Activated naive CD8-positive, alpha-beta T cell treated with anti-CD3 and anti-CD28 coated beads for 36 hours (primary cell): ENCODE measurements around the gene MEF2C. TPM values are rescaled to one million over a fixed set of nuclear protein-coding genes. Genes with fewer than 3 reads are reported as not detected.

ENCODE experiments used
- DNase-seq: peaks from one replicate; pipeline ENCODE4 v3.0.0; 2021
- H3K27ac Mint-ChIP-seq: one replicate; pipeline ENCODE4 v1.8.0; 2022; ENCODE audit warnings: mild to moderate bottlenecking, moderate library complexity, mixed read lengths
- H3K27me3 Mint-ChIP-seq: one replicate; pipeline ENCODE4 v1.8.0; 2022; ENCODE audit warnings: mild to moderate bottlenecking, mixed read lengths
- H3K36me3 Mint-ChIP-seq: one replicate; pipeline ENCODE4 v1.8.0; 2021; ENCODE audit warnings: mild to moderate bottlenecking, mixed read lengths
- H3K4me1 Mint-ChIP-seq: one replicate; pipeline ENCODE4 v1.8.0; 2021; ENCODE audit warnings: mixed read lengths
- H3K4me3 Mint-ChIP-seq: one replicate; pipeline ENCODE4 v1.8.0; 2022; ENCODE audit warnings: mild to moderate bottlenecking, moderate library complexity, mixed read lengths
- H3K9me3 Mint-ChIP-seq: one replicate; pipeline ENCODE4 v1.8.0; 2022; ENCODE audit warnings: mixed read lengths
- total RNA-seq, 2 experiments: library from RNA; stranded (reverse); gene quantifications; one replicate each; pipeline ENCODE4 v1.2.3, GENCODE V29; 2021

Gene MEF2C
- total RNA-seq, 2 experiments from 2014 or later = 1.5 to 2.1 TPM

DNA sequence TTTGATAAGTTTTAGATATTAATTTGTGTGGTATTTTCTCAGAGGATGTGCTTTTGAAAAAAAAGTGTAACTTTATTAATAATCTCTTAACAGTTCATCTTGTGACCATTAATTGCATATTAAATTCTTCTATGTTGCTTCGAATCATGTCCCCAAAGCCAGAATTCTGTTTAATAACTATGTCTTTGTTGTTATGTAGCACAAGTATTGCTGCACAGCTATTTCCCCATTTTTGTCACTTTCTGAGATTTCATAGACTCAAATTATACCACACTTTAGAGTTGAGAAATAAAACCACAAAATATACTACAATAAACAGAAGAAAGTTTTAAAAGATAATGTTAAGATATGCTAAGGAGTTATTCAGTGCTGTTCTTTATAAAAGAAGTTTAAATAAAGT, 2.8 kb downstream of the MEF2C start:
- peaks cover 82% of the 10 kb centered on the region for H3K27me3 Mint-ChIP-seq
- no peak for DNase-seq
- H3K9me3 Mint-ChIP-seq = no peaks in the 10 kb centered on the region
- no peak overlapping the region for H3K27ac Mint-ChIP-seq
- no peaks in the 10 kb centered on the region for H3K36me3 Mint-ChIP-seq
- peaks cover 30% of the 10 kb centered on the region for H3K4me1 Mint-ChIP-seq
- no peak overlapping the region for H3K4me3 Mint-ChIP-seq

DNA sequence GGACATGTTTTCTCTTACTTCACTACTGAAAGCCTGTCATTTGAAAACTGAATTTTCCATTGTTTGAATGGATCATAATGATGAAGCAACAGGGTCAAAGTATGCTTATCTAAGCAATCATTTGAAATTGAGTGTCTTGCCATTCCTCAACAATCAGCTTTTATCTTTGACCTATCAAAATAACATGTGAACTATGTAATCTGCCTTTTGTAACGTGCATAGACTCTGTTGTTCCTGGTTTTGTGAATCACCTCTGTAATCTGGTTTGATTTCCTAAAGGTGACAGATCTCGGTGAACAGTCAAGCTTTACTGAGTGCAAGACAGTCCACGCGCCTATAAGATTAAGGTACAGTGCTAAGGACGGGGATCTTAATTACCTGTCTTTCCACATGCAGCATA, 3.3 kb downstream of the MEF2C start:
- H3K27ac Mint-ChIP-seq = no peak overlapping the region
- no peaks in the 10 kb centered on the region for H3K9me3 Mint-ChIP-seq
- DNase-seq = no peak
- peaks cover 30% of the 10 kb centered on the region for H3K4me1 Mint-ChIP-seq
- H3K4me3 Mint-ChIP-seq = no peak overlapping the region
- H3K27me3 Mint-ChIP-seq = peaks cover 79% of the 10 kb centered on the region
- no peaks in the 10 kb centered on the region for H3K36me3 Mint-ChIP-seq

DNA sequence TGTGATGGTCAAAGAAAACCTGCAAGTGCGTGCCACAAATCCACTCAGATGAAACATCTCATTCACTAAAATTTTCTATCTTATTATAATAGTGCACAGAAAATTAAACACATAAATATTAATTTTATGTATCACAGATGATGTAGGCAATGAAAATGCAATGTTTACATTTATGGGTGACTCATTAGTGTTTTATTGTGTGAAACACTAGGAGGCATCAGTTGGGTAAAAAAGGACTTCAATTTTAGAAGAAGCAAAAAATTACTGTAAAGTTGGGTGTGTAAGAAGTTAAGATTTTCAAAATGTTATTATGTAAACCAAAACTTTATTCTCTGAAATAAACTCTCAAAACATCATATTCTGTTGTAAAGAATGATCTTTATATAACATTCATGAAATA, 4.0 kb downstream of the MEF2C start:
- no peak for DNase-seq
- no peaks in the 10 kb centered on the region for H3K9me3 Mint-ChIP-seq
- H3K27ac Mint-ChIP-seq = no peak overlapping the region
- peaks cover 23% of the 10 kb centered on the region for H3K4me1 Mint-ChIP-seq
- H3K4me3 Mint-ChIP-seq = no peak overlapping the region
- no peaks in the 10 kb centered on the region for H3K36me3 Mint-ChIP-seq
- H3K27me3 Mint-ChIP-seq = peaks cover 72% of the 10 kb centered on the region

DNA sequence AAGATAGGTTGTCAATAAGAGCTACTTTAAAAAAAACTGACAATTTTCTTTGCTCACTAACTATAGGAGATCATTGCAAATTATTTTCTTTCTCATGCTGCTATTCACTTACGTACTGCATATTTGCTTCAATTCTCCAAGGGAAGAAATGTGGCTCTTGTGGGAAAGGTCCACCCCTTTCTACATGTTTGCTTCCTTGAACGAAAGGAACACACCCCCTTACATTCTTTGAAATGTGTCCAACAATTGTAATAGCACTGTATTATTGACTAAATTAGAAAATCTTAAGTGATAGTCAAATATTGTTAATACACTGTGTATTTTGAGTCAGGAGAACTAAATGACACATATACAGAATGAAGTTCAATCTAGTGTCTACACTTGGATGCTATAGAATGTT, 5.2 kb downstream of the MEF2C start:
- H3K27ac Mint-ChIP-seq = no peak overlapping the region
- no peaks in the 10 kb centered on the region for H3K36me3 Mint-ChIP-seq
- peaks cover 68% of the 10 kb centered on the region for H3K27me3 Mint-ChIP-seq
- no peaks in the 10 kb centered on the region for H3K9me3 Mint-ChIP-seq
- peaks cover 16% of the 10 kb centered on the region for H3K4me1 Mint-ChIP-seq
- no peak for DNase-seq
- no peak overlapping the region for H3K4me3 Mint-ChIP-seq

DNA sequence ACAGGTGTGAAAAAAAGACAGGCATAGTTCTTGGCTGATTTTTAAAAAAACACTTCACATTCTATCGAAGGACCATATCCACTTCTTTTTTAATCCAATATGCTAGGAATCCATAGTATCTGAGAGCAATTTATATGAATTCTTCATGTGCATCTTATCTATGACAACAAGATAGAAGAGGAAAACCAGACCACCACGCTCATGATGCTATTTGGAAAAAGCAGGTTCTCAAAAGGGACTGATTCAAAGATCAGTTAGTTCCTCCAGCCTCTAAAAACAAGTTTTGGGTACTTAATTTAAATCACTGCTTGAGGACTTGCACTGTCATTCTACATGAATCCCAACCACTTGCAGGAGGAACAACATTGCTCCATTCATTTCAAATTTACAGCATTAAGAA, 6.3 kb downstream of the MEF2C start:
- no peak for DNase-seq
- H3K27me3 Mint-ChIP-seq = peaks cover 58% of the 10 kb centered on the region
- no peak overlapping the region for H3K4me3 Mint-ChIP-seq
- H3K9me3 Mint-ChIP-seq = no peaks in the 10 kb centered on the region
- H3K27ac Mint-ChIP-seq = no peak overlapping the region
- no peaks in the 10 kb centered on the region for H3K36me3 Mint-ChIP-seq
- H3K4me1 Mint-ChIP-seq = peaks cover 7% of the 10 kb centered on the region

DNA sequence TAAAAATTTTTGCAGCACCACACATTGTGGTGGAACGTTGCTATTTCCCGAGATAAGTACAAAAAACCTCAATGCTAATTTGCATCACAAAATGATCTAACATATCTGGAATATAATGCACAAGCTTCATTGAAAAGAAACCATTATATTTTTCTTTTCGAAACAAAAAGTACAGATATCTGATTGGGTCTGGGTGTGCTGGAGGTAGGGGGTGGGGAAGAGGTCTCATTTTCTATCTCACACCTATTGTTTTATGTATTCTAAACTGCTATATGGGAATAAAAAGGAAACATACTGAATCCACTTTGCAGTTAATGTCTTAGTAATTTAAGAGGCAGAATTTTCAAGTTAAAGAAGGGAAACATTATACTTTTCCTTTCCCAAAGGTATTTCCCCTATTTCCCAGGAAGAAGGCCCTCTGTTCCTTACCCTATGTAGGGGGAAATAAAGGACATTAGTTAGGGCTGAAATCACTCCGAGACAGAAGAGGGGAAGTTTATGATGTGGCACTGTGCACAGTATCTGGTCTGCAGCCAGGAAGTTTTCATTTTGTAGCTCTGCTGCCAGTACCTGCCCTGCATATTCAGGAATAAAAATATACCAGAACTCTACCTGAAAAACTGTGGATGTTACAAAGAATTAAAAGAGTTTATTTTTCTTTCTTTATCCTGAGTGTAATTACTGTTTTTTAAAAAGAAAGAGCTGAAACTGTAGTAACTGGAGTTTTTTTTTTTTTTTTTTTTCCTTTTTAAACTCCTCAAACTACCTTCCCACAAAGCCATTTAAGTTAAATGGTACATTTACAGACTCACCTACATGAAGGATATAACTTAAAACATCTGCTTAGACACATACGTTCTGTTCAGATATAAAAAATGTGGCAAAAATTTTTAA, 7.4 kb downstream of the MEF2C start:
- no peak overlapping the region for H3K27ac Mint-ChIP-seq
- no peak overlapping the region for H3K4me3 Mint-ChIP-seq
- H3K4me1 Mint-ChIP-seq = peaks cover 6% of the 10 kb centered on the region
- H3K9me3 Mint-ChIP-seq = no peaks in the 10 kb centered on the region
- no peak for DNase-seq
- H3K36me3 Mint-ChIP-seq = no peaks in the 10 kb centered on the region
- H3K27me3 Mint-ChIP-seq = peaks cover 55% of the 10 kb centered on the region

DNA sequence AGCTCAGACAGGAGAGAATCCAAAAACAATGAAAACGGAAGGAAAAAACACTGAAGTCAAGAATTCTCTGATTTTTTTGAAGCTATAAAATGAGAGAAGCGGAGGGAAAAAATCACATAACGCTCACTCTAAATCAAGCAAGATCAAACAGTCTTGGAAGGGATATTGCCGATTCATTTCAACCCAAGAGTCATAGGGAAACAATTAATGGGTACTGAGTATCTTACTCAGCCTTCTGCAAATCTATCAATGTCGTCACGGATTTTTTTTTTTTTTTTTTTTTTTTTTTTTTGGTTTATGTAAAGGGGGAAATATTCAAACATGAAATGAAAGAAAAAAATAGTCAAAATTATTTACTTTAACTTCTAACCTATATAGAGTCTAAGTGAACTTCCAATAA, 9.5 kb downstream of the MEF2C start:
- H3K9me3 Mint-ChIP-seq = no peaks in the 10 kb centered on the region
- peaks cover 4% of the 10 kb centered on the region for H3K4me1 Mint-ChIP-seq
- H3K36me3 Mint-ChIP-seq = no peaks in the 10 kb centered on the region
- DNase-seq = no peak
- H3K27ac Mint-ChIP-seq = no peak overlapping the region
- peaks cover 40% of the 10 kb centered on the region for H3K27me3 Mint-ChIP-seq
- no peak overlapping the region for H3K4me3 Mint-ChIP-seq

DNA sequence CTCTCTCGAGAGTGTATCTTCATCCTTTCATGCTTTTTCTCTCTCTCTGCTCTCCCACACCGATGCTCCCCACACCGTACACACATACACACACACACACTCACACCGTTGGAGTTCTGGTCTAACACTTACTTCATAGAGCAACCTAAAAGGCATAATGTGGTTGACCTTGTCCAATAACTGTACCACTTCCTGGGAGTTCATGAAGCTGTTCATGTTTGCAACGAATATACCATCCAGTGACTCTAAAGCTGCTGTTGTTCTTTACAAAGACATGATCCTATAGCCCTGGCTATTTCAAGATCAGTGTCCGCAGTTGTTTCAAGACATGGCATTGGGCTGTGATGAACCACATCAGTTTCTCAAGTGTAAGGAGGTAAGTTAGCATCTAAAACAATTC, 10.0 kb downstream of the MEF2C start:
- no peaks in the 10 kb centered on the region for H3K36me3 Mint-ChIP-seq
- peaks cover 37% of the 10 kb centered on the region for H3K27me3 Mint-ChIP-seq
- no peak overlapping the region for H3K27ac Mint-ChIP-seq
- H3K4me1 Mint-ChIP-seq = peaks cover 4% of the 10 kb centered on the region
- DNase-seq = no peak
- H3K9me3 Mint-ChIP-seq = no peaks in the 10 kb centered on the region
- H3K4me3 Mint-ChIP-seq = no peak overlapping the region

DNA sequence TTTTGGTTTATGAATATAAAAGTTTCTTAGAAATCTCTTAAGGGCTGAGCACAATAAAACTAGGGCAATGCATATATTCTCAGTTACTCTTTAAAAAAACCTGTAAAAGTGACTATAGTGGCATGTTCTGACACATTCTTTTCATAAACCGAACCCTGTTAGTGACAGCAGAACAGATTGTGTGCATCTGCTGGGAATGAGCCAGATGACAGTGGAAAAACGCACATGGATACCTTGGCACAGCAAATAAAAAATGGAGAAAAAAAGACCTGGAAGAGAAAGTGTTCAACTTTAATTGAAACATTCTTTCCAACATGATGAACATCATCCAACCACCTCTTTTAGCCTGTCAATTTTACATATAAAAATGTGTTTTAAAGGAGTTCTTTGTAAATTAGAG, 12.7 kb downstream of the MEF2C start:
- H3K4me1 Mint-ChIP-seq = peaks cover 2% of the 10 kb centered on the region
- no peak overlapping the region for H3K4me3 Mint-ChIP-seq
- peaks cover 17% of the 10 kb centered on the region for H3K27me3 Mint-ChIP-seq
- no peak overlapping the region for H3K27ac Mint-ChIP-seq
- DNase-seq = no peak
- H3K9me3 Mint-ChIP-seq = no peaks in the 10 kb centered on the region
- no peaks in the 10 kb centered on the region for H3K36me3 Mint-ChIP-seq

DNA sequence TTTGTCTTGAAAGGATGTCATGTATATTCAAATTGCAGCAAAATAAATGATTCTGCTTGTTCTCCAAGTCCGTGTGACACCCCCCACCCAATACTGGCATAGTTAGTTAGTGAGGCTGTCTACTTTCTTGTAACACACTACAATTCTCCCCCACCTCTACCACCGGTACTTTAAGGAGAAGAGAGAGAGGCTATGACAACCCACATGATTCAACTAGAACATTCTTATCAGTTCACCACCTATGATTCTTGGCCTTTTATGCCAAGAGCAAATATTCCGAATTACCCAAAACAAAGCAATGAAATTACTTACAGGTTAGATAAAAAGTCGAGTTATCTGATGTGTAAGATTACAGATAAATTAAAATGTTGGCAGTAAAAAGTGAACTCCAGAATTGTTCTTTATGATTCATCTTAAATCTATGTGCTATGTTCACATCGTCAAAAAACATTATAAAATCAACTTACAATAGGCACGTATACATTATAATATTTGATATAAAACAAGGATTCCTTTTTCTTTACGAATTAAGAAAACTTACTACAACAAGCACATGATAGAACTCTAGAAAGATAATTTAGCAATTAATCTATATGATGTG, 14.4 kb downstream of the MEF2C start:
- H3K36me3 Mint-ChIP-seq = no peaks in the 10 kb centered on the region
- no peak overlapping the region for H3K4me3 Mint-ChIP-seq
- DNase-seq = no peak
- H3K27me3 Mint-ChIP-seq = peaks cover 14% of the 10 kb centered on the region
- no peaks in the 10 kb centered on the region for H3K4me1 Mint-ChIP-seq
- H3K9me3 Mint-ChIP-seq = no peaks in the 10 kb centered on the region
- no peak overlapping the region for H3K27ac Mint-ChIP-seq

DNA sequence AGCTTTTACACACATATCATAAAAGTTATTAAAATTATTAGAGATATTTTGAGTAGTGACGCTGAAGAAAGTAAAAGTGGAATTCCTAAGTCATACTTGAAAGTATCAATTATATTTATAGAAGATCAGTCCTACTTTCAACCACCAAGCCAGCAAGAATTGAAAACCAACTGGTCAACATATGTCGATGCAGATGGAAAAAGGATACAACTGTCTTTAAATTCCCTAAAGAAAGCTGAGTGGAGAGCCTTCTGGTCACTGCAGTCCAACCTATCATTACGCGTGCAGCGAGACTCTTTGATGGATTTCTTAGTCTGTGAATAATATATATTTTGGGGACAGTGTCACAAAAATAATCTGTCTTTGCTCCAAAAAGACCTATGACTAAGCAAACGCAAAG, 15.3 kb downstream of the MEF2C start:
- no peaks in the 10 kb centered on the region for H3K9me3 Mint-ChIP-seq
- DNase-seq = no peak
- H3K36me3 Mint-ChIP-seq = no peaks in the 10 kb centered on the region
- no peak overlapping the region for H3K27ac Mint-ChIP-seq
- H3K27me3 Mint-ChIP-seq = peaks cover 6% of the 10 kb centered on the region
- no peaks in the 10 kb centered on the region for H3K4me1 Mint-ChIP-seq
- H3K4me3 Mint-ChIP-seq = no peak overlapping the region

DNA sequence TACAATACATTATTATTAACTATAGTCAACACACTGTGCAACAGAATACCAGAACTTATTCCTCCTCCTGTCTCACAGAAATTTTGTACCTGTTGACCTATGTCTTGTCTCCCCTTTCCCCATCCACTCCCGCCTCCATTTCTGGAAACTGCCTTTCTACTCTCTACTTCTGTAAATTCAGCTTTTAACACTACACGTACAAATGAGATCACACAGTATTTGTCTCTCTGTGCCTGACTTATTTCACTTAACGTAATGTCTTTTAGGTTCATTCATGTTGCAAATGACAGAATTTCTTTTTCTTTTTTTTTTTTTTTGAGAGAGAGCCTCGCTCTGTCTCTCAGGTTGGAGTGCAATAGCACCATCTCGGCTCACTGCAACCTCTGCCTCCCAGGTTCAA, 19.5 kb downstream of the MEF2C start:
- H3K4me1 Mint-ChIP-seq = no peaks in the 10 kb centered on the region
- no peak for DNase-seq
- no peaks in the 10 kb centered on the region for H3K36me3 Mint-ChIP-seq
- H3K4me3 Mint-ChIP-seq = no peak overlapping the region
- no peaks in the 10 kb centered on the region for H3K9me3 Mint-ChIP-seq
- peaks cover 5% of the 10 kb centered on the region for H3K27me3 Mint-ChIP-seq
- H3K27ac Mint-ChIP-seq = no peak overlapping the region

DNA sequence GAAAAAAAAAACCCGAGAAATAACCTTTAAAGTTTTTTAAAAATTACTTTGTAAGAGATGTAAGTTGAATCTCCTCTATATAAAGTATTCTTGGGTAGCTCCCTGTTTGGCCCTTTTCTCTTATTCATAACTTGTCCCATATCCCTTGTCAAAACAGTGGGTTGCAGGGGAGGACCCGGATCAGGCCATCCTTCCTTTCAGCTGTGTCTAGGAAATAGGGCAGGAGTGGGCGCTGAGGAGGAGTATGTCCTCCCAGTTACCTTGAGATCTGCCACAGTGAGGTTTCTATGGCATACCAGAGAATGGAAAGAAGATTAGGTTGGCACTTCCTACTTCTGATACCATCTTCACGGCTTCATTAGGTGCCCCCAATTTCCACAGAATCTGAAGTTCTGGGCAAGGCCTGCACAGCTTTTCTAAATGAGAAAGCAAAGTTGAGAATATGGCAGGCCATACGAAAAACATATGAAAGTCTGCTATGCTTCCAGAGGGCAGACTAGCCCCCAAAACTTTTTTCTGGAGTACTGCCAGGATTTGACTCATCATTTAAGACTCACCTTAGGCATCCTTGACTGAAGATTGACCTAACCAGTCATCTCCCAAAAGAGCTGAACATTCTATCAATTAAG, 20.3 kb downstream of the MEF2C start:
- Mint-ChIP-seq H3K9me3 (peaks cover 2% of the 10 kb centered on the region), H3K36me3 (no peaks in the 10 kb centered on the region), H3K4me3 (no peak overlapping the region), H3K27ac (no peak overlapping the region), H3K4me1 (no peaks in the 10 kb centered on the region), H3K27me3 (peaks cover 8% of the 10 kb centered on the region)
- DNase-seq = no peak

DNA sequence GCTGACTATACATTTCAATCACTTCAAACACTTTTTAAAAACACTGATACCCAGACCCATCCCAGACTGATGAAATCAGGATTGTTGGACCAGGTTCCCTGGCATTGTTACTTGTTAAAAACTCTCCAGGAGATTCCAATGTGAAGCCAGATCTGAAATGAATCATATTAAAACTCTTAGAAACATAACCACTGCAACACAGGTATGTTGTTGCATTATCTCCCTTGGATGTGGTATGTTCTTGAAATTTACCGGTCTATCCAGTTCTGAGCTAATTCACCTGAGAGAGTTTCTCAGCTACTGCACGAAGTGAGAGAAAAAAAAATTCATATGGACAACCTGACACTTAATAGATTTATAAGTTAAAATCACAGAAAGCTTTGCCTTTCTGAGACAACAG, 21.8 kb downstream of the MEF2C start:
- DNase-seq = no peak
- no peaks in the 10 kb centered on the region for H3K36me3 Mint-ChIP-seq
- H3K9me3 Mint-ChIP-seq = peaks cover 2% of the 10 kb centered on the region
- H3K27ac Mint-ChIP-seq = no peak overlapping the region
- H3K4me1 Mint-ChIP-seq = no peaks in the 10 kb centered on the region
- peaks cover 8% of the 10 kb centered on the region for H3K27me3 Mint-ChIP-seq
- no peak overlapping the region for H3K4me3 Mint-ChIP-seq

DNA sequence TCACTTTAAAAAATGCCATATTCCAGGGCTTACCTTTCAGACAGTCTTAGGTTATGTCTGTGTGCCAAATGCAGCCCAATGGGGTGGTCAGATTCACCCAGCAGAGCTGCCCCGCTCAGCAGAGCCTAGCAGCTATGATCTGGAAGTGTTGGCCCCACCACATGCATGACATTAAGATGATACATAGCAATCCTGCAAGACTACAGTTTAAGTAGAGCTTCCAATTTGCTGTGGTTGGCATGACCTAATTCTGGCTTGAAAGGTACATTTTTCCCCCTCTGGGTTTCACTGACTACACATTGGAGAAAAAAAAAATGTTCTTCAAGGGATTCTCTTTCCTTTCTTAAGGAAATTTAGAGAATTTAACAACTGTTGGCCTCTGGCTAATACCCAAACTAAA, 22.5 kb downstream of the MEF2C start:
- Mint-ChIP-seq H3K9me3 (peaks cover 6% of the 10 kb centered on the region), H3K36me3 (no peaks in the 10 kb centered on the region), H3K4me3 (no peak overlapping the region), H3K27ac (no peak overlapping the region), H3K4me1 (no peaks in the 10 kb centered on the region), H3K27me3 (peaks cover 11% of the 10 kb centered on the region)
- DNase-seq = no peak
